Panc1 (cell line): ENCODE results near the gene RBP4. TPM values are rescaled to one million over a fixed set of nuclear protein-coding genes. Genes with fewer than 3 reads are reported as not detected.

Experiments
- total RNA-seq: library from RNA; stranded (reverse); gene quantifications from one replicate; pipeline ENCODE4 v1.2.1, GENCODE V29; 2021; ENCODE audit not compliant: unreplicated experiment

Gene RBP4
- total RNA-seq, 1 experiment from 2014 or later = 6.9 TPM

Other genes with a start within 250 kb of the RBP4 start
- 376 TPM for gene MYOF, start 118.9 kb downstream of the RBP4 start, total RNA-seq
- gene CEP55, start 104.6 kb downstream of the RBP4 start, total RNA-seq = 96.4 TPM
- 0.92 TPM for gene FFAR4, start 34.6 kb downstream of the RBP4 start, total RNA-seq
- not detected for gene PDE6C, start 11.3 kb upstream of the RBP4 start, total RNA-seq
- gene FRA10AC1, start 101.4 kb upstream of the RBP4 start, total RNA-seq = 20.3 TPM
- gene LGI1, start 156.7 kb upstream of the RBP4 start, total RNA-seq = not detected